RWPE1 (cell line): ENCODE results near the gene NKG7.

Experiments used
- CTCF ChIA-PET: fragments of 350-600 bp; sonication (Branson Sonifier 250); formaldehyde crosslinking; extraction: SDS; loops from one replicate; lab custom pipeline; 2021; lab: Yijun Ruan, JAX
- POLR2A ChIA-PET: fragments of 400-600 bp; formaldehyde crosslinking; extraction: SDS; loops from one replicate; lab custom pipeline; 2020; ENCODE audit warnings: antibody characterized with exemption; ENCODE audit not compliant: low non-redundant PET; lab: Yijun Ruan, JAX
- DNase-seq: peaks from one replicate; pipeline ENCODE4 v3.0.0; 2012; ENCODE audit warnings: low spot score
- H3K27ac ChIP-seq: fragments of 450-650 bp; 2 replicates; pipeline ENCODE4 v1.5.1; 2017
- CTCF ChIP-seq: fragments of 450-650 bp; conservative IDR thresholded peaks from 2 replicates; pipeline ENCODE4 v1.5.1; 2017; ENCODE audit warnings: low read depth, mild to moderate bottlenecking

Gene NKG7

DNA sequence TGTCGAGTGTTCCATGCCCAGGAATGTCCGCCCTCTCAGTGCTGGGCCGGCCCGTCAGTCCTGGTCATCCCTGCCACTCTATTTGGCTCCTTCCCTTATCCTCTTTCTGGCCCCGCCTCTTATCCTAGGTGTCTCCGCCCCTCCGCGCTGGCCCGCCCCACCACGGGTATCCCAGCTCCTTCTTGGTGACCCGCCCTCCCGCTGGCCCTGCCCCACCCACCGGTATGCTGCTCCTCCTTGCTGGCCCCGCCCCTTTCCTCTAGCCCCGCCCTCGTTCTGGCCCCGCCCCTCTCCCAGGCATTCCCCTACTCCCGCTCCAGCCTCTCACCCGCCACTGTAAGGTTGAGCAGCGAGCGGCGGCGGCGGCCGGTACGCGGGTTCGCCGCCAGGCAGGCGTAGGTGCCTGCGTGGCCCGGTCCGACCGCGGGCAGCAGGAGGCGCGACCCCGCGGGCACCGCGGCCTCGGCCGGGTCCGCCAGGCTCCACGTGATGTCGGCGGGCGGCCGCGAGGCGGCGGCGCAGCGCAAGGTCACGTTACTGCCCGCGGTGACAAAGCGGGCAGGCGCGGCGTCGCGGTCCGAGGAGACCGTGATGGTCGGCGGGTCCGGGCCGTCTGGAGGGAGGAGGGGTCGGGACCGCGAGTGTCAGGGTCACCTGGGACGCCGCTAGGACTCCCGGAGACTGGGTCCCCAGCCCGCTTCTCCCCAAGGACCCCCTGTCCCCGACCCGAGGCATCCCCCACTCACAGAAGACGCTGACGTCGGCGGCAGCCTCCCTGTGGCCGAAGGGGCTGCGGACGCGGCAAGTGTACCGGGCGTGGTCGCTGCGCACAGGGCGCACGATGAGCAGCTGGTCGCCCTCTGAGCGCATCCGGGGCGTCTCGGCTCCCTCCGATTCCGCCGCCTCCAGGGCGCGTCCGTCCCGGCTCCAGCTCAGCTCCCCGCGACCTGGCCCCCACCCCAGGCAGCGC, 32.5 kb downstream of the NKG7 start:
- H3K27ac ChIP-seq, result peak overlapping the region; percentile 88
- peak; percentile 98 for DNase-seq
- peak; percentile 53 for TF ChIP-seq CTCF
- ChIA-PET POLR2A (interaction anchor here (0.6 to 1.0 kb wide), 5 partner anchors 12 to 39 kb away, joined by 3 to 5 read pairs (median 4); no protein-coding TSS in a partner anchor), CTCF (interaction anchor here (0.7 to 1.0 kb wide), 4 partner anchors 23 to 454 kb away, joined by 3 to 4 read pairs (median 3); no protein-coding TSS in a partner anchor)

- CTCF ChIA-PET, result interaction anchor here (0.7 to 1.0 kb wide), 3 partner anchors 82 to 454 kb away, joined by 3 read pairs; no protein-coding TSS in a partner anchor
- no peak for TF ChIP-seq CTCF
- peak overlapping the region; percentile 88 for H3K27ac ChIP-seq
- POLR2A ChIA-PET, result interaction anchor here (0.6 to 1.0 kb wide), 5 partner anchors 11 to 39 kb away, joined by 3 to 5 read pairs (median 4); no protein-coding TSS in a partner anchor
- peak; percentile 28 for DNase-seq
These were observed 33.2 kb downstream of the NKG7 start for GRCh38 chr19:51339313-51339686.

- POLR2A ChIA-PET, result no interaction called here
- H3K27ac ChIP-seq, result peak overlapping the region; percentile 88
- CTCF ChIA-PET, result interaction anchor here (0.6 to 1.0 kb wide), 5 partner anchors 36 to 455 kb away, joined by 3 read pairs; no protein-coding TSS in a partner anchor
- peak; percentile 93 for TF ChIP-seq CTCF
- peak; percentile 85 for DNase-seq
These were observed 33.7 kb downstream of the NKG7 start for GRCh38 chr19:51338563-51339312.

- no peak for TF ChIP-seq CTCF
- DNase-seq, result no peak
- ChIA-PET CTCF (interaction anchor here (0.6 to 0.7 kb wide), 2 partner anchors 35 to 61 kb away, joined by 3 read pairs; no protein-coding TSS in a partner anchor), POLR2A (no interaction called here)
- no peak overlapping the region for H3K27ac ChIP-seq
These were observed 34.4 kb downstream of the NKG7 start for GRCh38 chr19:51337861-51338562.

DNA sequence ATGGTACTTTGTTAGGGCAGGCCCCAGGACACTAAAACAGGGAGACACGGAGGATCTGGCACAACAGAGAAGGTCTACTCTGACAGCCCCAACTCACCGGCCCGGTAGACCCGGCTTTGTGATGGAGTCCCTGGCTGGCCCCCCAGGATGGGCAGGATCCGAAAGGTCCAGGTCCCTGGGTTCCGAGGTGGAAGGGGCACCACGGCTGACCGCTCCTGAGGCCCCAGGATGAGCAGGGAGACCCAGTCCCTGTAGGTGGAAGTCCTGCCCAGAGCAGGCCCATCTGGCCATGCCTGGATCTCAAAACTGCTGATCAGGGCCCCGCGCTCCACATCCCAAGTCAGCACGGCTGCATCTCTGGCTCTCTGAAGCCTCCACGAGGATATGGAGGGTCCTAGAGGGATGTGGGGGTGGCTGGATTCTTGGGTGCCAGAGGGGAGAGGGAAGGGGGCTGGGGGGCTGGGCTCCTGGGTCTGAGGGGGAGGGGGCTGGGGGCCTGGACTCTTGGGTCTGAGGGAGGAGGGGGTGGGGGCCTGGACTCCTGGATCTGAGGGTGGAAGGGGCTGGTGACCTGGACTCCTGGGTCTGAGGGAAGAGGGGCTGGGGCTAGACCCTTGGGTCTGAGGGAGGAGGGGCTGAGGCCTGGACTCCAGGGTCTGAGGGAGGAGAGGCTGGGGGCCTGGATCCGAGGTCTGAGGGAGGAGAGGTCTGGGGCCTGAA, 35.2 kb downstream of the NKG7 start:
- CTCF ChIA-PET, result no interaction called here
- DNase-seq, result no peak
- POLR2A ChIA-PET, result no interaction called here
- TF ChIP-seq CTCF, result no peak
- H3K27ac ChIP-seq, result no peak overlapping the region
